OCI-LY7 (cell line): ENCODE results near the gene BRD1.

Source experiments
- EZH2phosphoT487 ChIP-seq: fragments of 200-600 bp; sonication (generic); IDR thresholded peaks from 2 replicates; pipeline ENCODE4 v1.6.1; 2018; ENCODE audit warnings: low read depth, borderline replicate concordance, mild to moderate bottlenecking, mixed run types, antibody characterized with exemption, low read length, moderate library complexity, mixed read lengths
- TF ChIP-seq, protein P1 (sequence below): fragments of 200-600 bp; sonication (generic); conservative IDR thresholded peaks from 2 replicates; pipeline ENCODE4 v1.5.1; 2014; ENCODE audit warnings: mild to moderate bottlenecking, antibody characterized with exemption, low read length, moderate library complexity, mixed read lengths

DNA sequence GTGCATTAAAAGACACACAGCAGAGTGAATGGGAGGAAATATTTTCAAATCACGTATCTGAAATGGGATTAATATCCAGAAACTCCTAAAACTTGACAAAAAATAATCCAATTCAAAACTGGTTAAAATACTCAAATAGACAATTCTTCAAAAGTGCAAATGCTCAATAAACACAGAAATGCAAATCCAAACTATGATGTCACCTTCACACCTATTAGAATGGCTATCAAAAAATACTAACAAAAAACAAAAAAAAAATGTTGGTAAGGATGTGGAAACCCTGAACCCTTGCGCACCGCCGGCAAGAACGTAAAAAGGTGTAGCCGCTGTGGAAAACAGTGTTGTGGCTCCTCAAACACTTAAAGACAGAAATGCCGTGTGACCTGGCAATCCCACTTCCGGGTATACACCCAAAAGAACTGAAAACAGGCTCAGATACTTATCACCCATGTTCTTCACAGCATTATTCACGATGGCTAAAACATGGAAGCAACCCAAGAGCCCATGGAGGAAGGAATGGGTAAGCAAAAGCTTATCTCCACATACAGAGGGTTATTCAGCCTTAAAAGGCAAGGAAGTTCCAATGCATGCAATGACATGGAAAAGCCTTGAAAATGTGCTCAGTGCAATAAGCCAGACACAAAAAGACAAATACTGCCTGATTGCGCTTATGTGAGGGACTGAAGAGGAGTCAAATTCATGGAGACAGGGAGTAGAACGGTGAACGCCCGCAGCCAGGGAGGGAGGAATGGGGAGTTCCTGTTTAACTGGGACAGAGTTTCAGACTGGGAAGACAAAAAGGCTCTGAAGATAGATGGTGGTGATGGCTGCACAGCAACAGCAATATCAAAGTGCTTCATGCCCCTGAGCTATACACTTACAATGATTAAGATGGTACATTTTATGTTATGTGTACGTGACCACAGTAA lies 19.6 kb downstream of the BRD1 start:
- TF ChIP-seq, protein P1, sequence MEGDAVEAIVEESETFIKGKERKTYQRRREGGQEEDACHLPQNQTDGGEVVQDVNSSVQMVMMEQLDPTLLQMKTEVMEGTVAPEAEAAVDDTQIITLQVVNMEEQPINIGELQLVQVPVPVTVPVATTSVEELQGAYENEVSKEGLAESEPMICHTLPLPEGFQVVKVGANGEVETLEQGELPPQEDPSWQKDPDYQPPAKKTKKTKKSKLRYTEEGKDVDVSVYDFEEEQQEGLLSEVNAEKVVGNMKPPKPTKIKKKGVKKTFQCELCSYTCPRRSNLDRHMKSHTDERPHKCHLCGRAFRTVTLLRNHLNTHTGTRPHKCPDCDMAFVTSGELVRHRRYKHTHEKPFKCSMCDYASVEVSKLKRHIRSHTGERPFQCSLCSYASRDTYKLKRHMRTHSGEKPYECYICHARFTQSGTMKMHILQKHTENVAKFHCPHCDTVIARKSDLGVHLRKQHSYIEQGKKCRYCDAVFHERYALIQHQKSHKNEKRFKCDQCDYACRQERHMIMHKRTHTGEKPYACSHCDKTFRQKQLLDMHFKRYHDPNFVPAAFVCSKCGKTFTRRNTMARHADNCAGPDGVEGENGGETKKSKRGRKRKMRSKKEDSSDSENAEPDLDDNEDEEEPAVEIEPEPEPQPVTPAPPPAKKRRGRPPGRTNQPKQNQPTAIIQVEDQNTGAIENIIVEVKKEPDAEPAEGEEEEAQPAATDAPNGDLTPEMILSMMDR, result no peak
- no peak for TF ChIP-seq EZH2phosphoT487
